ENCODE measurements around the gene AKNA.

The AKNA gene

DNA sequence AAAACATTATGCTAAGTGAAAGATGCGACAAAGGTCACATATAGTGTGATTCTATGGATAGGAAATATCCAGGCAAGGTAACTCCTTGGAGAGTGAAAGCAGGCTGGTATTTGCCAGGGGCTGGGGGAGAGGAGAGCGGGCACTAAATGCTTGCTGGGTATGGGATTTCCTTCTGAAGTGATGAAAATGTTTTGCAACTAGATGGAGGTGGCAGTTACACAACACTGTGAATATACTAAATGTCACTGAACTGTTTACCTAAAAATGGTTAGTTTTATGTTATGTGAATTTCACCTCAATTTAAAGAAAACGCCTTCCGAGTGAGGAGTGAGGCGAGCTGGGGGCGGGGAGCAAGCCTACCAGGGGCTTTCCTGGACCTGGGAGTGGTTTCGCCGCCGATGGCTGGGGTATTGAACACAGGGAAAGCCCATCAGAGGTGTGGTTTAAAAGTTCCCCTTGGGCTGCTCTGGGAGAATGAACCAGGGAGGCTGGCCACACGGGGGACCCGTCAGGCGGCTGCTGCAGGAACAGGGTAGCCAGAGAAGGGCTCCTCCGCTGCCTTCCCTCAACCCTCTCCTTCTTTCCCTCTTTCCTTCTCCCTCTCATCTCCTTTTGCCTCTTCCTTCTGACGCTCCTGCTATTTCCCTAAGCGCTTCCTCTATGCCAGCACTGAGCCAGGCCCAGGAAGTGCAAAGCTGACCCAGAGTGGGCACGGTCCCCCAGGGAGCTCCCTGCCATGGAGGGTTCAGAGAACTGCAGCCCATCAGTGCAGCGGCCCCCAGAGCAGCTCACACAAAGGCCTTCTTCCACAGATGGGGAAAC lies 4.9 kb downstream of the AKNA start:
- in situ Hi-C loops (cut with MboI; ENCODE audit: low sequenced_read_pairs) = no loop called here

DNA sequence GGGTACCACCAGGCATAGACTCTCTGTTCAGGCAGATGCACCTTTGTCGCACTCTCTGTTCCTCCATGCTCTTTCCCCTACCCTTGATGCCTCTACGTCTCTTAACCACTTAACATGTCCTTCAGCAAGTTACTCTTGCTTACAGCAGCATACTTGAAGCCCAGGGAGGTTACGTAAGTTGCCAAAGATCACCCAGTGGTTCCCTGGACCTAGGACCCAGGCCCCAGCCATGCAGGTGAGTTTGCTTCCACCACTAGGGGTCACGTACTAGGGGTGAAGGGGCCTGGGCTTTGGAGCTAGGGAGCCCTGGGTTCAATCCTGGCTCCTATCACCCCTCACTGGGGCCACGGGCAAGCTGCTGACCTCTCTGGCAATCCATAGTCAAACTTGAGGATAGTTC lies 8.9 kb downstream of the AKNA start:
- in situ Hi-C loops (cut with MboI; ENCODE audit: low sequenced_read_pairs) = no loop called here

GRCh38 chr9:114378016-114378415 lies 9.8 kb downstream of the AKNA start:
- in situ Hi-C loops (cut with MboI; ENCODE audit: low sequenced_read_pairs) = no loop called here

DNA sequence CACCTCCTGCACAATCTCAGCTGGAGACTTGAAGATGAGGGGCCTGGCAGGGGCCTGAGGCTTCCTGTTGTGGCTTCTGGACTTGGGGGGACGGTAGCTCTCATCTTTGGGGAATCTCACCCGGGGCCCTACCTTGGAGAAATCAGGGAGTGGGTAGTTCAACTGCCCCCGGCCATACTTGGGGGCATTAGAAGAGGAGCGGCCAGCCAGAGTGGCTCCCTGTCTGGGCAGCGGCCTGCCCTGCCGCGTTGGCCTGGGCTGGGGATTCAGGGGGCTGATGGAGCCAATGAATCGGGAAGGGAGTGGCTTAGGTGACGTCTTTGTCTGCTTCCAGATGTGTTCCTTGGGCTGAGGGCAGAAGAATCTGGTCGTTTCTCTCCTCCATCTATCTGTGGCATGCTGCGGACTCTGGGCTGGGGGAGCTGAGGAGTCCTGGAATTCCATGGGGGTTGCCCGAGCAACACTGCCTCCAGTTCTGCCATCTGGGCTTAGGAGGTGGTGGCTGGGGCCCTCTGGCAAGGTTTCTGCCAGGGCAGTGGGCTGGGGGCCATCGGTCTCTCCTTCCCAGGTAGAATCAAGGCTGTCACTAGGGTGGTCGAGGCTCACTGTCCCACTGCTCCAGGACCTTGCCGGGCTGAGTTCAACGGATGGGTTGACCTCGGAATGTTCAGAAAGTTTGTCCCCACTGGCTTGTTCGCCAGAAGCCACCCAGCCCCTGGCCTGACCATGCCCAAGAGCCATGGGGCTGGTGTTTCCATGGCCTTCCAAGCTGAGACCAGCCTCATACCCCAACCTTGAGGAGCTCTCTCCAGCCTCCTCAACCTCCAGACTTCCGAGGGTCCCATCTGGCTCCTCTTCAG lies 11.0 kb downstream of the AKNA start:
- in situ Hi-C loops (cut with MboI; ENCODE audit: low sequenced_read_pairs) = no loop called here

GRCh38 chr9:114375386-114376175 lies 12.2 kb downstream of the AKNA start:
- in situ Hi-C loops (cut with MboI; ENCODE audit: low sequenced_read_pairs) = no loop called here

GRCh38 chr9:114374936-114375335 lies 12.8 kb downstream of the AKNA start:
- in situ Hi-C loops (cut with MboI; ENCODE audit: low sequenced_read_pairs) = no loop called here

GRCh38 chr9:114373960-114374730 lies 13.6 kb downstream of the AKNA start:
- in situ Hi-C loops (cut with MboI; ENCODE audit: low sequenced_read_pairs) = no loop called here

DNA sequence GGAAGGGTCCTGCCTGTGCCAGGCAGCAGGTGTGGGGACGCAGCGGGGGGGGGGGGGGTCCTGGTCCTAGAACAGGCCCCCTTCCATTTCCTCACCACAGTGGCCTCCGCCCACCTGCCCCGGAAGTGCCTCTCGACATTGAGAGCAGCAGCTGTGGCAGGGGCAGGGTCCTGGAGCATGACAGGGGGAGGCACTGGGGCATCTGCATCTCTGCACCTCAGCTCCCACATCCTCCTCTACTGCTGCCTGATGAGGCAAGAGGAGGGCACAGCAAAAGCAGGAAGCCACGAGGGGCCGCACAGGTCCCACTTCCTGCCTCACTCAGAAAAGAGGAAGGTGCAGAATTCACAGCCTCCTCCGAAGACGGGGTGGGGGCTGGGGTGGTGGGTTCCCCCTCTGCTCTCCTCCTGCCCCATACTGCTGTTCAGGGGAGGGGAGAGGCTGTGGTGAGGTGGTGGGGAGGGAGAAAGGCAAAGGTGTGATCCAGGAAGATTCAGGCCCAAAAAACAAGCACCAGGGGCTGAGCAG lies 14.8 kb downstream of the AKNA start:
- in situ Hi-C loops (cut with MboI; ENCODE audit: low sequenced_read_pairs) = no loop called here

GRCh38 chr9:114371973-114372917 lies 15.5 kb downstream of the AKNA start:
- in situ Hi-C loops (cut with MboI; ENCODE audit: low sequenced_read_pairs) = no loop called here

DNA sequence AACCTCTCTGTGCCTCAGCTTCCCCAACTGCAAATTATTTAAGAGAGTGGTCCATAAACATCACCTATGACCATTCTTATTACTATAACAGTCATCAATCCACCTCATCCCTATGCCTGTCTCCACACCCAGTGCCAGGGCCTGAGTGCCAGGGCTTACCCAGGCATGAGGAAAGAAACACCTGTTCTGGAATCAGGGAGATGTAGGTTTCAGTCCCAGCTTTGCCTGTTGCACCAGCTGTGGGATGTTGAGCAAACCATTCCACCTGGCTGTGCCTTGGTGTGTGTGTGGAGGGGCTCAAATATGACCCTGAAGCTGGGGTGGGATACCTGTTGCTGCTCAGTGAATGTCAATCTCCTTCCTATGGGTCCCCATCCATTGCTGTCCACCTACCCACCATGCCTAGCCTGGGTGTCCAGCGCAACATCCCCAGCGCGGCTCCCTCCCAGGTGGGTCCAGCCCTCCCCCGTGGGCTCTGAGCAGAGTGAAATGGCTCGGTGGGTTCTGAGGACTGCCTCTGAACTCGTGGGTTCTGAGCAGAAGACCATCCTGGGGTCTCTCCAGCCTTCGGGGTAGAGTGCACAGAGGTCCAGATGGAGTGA lies 16.3 kb downstream of the AKNA start:
- in situ Hi-C loops (cut with MboI; ENCODE audit: low sequenced_read_pairs) = no loop called here

DNA sequence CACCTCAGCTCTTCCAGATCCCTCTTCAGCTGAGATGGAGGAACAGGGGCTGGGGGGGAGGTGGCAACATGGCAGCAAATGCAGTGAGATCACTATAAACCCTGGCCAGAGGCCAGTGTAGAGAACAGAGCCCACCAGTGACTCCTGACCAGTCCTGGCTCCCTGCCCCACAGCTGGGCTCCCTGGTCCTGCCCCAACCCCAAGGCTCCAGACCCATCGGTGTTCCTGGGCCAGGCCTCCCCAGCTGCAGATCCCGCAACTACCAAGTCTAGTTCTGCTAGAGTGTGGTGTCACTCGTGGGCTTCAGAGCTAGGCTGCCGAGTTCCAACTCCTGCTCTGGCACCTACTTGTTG lies 16.8 kb downstream of the AKNA start:
- in situ Hi-C loops (cut with MboI; ENCODE audit: low sequenced_read_pairs) = no loop called here

- in situ Hi-C loops (cut with MboI; ENCODE audit: low sequenced_read_pairs) = no loop called here
These were observed 17.4 kb downstream of the AKNA start for GRCh38 chr9:114370251-114370967.

DNA sequence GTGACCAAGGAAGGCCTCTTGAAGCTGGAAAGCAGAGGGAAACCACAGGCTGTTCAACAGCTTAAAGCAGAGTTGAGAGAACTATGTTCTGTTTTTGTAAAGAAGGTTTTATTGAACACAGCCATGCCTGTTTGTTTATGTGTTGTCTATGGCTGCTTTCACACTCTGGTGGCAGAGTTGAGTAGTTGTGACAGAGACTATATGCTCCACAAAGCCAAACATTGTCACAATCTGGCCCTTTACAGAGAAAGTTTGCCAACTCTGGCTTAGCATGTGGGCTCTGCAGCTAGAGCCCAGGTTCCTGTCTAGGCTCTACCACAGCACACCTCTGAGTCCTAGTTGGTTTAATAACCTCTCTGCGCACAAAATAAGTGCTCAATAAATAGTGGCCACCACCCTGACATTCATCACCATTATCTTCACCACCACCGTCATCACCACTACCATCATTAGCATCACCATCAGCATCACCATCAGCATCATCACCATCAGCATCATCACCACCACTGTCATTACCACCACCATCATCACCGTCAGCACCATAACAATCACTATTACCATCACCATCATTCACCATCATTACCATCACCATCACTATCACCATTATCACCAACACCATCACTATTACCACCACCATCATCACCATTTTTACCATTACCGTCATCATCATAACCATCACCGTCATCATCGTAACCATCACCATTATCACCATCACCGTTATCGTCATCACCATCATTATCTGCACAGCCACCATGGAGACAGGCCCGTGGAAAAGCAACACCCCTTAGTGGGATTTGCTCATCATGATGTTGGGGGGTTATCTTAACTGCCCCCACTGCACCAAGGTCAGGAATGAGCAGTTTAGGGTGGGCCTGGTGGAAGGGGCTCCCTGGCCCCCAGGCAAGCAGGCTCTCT lies 18.3 kb downstream of the AKNA start:
- in situ Hi-C loops (cut with MboI; ENCODE audit: low sequenced_read_pairs) = no loop called here

GRCh38 chr9:114367772-114368569 lies 19.8 kb downstream of the AKNA start:
- in situ Hi-C loops (cut with MboI; ENCODE audit: low sequenced_read_pairs) = no loop called here

GRCh38 chr9:114367366-114367765 lies 20.4 kb downstream of the AKNA start:
- in situ Hi-C loops (cut with MboI; ENCODE audit: low sequenced_read_pairs) = no loop called here

- in situ Hi-C loops (cut with MboI; ENCODE audit: low sequenced_read_pairs) = no loop called here
These were observed 21.3 kb downstream of the AKNA start for GRCh38 chr9:114366334-114367128.
